COLO829 (cell line): ENCODE measurements around the gene SSBP3.
"Not testable (repeated sequence)": the region's sequence is repeated elsewhere in the genome, so short reads cannot be mapped to it uniquely, and the experiment has no call there.

Experiments used
- DNase-seq: peaks from one replicate; pipeline ENCODE4 v3.0.0; 2012; ENCODE audit warnings: low spot score

The SSBP3 gene

GRCh38 chr1:54218883-54219687, 187.1 kb downstream of the SSBP3 start:
- DNase-seq: no peak

- DNase-seq: no peak
These were observed 190.7 kb downstream of the SSBP3 start for GRCh38 chr1:54215523-54215922.

- no peak for DNase-seq
These were observed 193.3 kb downstream of the SSBP3 start for GRCh38 chr1:54212872-54213271.

GRCh38 chr1:54207896-54208295, 198.3 kb downstream of the SSBP3 start:
- not testable (repeated sequence) for DNase-seq

GRCh38 chr1:54207287-54207686, 198.9 kb downstream of the SSBP3 start:
- DNase-seq: no peak

GRCh38 chr1:54204199-54204598, 202.0 kb downstream of the SSBP3 start:
- DNase-seq: no peak

GRCh38 chr1:54200519-54200997, 205.6 kb downstream of the SSBP3 start:
- no peak for DNase-seq

GRCh38 chr1:54199765-54200518, 206.3 kb downstream of the SSBP3 start, which contains the start of the genes CYB5RL and MRPL37:
Gene CYB5RL, minus strand, starts transcription at chr1:54200030. Its CDS starts 4,414 bp downstream, at chr1:54195616.
Gene MRPL37, plus strand, starts transcription at chr1:54200167. Its CDS starts 77 bp downstream, at chr1:54200244.
- peak; percentile 93 for DNase-seq

GRCh38 chr1:54199151-54199764, 206.9 kb downstream of the SSBP3 start:
- DNase-seq: no peak

- no peak for DNase-seq
These were observed 212.7 kb downstream of the SSBP3 start for GRCh38 chr1:54193453-54193852.

GRCh38 chr1:54191525-54191924, 214.7 kb downstream of the SSBP3 start:
- no peak for DNase-seq

GRCh38 chr1:54190526-54190925, 215.7 kb downstream of the SSBP3 start:
- DNase-seq: no peak

- no peak for DNase-seq
These were observed 217.9 kb downstream of the SSBP3 start for GRCh38 chr1:54188291-54188690.

GRCh38 chr1:54186056-54186455, 220.1 kb downstream of the SSBP3 start:
- DNase-seq: no peak

- DNase-seq: no peak
These were observed 225.4 kb downstream of the SSBP3 start for GRCh38 chr1:54180701-54181360.

- DNase-seq: no peak
These were observed 227.7 kb downstream of the SSBP3 start for GRCh38 chr1:54178296-54179070.

GRCh38 chr1:54177726-54178125, 228.5 kb downstream of the SSBP3 start:
- DNase-seq: no peak

- no peak for DNase-seq
These were observed 229.4 kb downstream of the SSBP3 start for GRCh38 chr1:54176621-54177327.
